Measurements from ENCODE around the gene MACO1.
"Not testable (repeated sequence)": the region's sequence is repeated elsewhere in the genome, so short reads cannot be mapped to it uniquely, and the experiment has no call there.

The MACO1 gene, protein sequence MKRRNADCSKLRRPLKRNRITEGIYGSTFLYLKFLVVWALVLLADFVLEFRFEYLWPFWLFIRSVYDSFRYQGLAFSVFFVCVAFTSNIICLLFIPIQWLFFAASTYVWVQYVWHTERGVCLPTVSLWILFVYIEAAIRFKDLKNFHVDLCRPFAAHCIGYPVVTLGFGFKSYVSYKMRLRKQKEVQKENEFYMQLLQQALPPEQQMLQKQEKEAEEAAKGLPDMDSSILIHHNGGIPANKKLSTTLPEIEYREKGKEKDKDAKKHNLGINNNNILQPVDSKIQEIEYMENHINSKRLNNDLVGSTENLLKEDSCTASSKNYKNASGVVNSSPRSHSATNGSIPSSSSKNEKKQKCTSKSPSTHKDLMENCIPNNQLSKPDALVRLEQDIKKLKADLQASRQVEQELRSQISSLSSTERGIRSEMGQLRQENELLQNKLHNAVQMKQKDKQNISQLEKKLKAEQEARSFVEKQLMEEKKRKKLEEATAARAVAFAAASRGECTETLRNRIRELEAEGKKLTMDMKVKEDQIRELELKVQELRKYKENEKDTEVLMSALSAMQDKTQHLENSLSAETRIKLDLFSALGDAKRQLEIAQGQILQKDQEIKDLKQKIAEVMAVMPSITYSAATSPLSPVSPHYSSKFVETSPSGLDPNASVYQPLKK

DNA sequence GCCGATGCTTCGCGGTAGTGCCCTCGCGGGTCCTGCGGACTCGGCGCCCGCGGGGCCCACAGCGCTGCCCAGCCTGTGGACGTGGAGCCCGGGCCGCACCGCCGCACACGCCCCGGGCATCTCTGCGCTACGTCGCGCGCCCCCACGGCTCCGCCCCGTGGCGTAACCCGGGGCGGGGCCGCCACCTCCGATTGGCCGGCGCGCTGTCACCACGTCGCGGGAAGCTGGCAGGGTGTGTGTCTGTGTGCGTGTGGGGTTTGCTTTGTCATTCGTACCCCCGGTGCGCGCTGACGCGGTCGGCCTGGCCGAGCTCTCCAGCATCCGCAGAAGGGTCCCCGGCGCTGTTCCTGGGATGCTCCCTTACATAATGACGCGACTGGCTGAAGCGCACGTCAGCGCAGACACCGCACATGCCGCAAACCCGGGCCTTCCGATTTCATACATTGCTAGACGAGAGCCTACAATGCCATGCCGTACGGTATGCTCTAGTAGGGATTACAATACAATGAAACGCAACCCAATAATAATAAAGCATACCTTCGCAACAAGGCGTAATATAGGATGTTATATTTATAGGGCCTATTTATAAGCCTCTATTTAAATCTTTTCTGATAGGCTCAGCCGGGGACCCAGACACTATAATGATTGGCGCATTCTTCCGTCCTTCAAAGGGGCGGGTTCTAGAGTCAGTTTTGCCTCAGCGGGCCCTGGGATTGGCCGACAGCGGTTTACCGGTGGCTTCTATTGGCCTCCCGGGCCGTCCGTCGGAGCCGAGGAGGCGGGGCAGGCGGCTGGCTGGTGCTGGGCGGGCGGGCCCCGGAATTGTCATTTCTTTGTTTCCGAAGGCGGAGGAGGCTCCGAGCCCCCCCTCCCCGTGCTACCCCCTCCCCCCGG, at the start of gene MACO1:
Gene MACO1, plus strand, starts transcription at position 825 of the 894 bp plus-strand sequence. CDS start 202 bp downstream, outside the sequence.
- peak; percentile 94 for DNase-seq (ENCODE audit: low read depth)

DNA sequence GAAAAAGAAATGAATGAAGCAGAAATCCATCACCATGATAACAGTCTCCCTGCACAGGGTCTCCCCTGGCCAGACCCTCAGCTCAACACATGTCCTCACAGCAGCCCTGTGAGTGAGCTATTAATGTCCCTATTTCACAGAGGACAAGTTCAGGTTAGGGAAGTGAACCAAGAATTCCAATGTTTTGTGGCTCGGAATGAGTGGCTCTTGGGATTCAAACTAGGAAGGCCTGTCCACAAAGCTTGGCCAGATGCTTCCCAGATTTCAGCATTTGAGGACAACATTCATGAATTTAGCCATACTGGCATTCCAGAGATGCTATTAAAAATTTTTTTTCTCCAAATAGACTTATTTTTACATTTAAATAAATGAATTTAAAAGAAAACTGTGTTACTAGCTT, 48.2 kb upstream of the MACO1 start:
- not testable (repeated sequence) for DNase-seq (ENCODE audit: low read depth)

DNA sequence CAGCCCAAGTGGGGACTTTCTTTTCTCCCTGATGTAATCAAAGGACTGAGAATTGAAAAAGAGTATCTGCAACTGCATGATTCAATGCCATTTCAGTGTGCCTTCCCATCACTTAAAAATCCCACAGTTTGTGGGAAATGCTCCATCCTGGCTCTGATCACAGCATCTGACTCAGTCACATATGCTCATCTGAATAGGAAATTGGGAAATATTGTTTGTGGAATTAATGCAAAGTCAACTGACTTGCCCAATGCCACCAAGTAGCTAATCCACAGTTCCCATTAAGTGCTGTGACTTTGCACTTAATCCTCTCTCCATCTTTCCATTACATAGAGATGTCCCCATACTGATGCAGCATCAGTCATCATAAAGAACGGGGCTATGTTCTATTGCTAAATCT, 47.6 kb upstream of the MACO1 start:
- peak; percentile 37 for DNase-seq (ENCODE audit: low read depth)

DNA sequence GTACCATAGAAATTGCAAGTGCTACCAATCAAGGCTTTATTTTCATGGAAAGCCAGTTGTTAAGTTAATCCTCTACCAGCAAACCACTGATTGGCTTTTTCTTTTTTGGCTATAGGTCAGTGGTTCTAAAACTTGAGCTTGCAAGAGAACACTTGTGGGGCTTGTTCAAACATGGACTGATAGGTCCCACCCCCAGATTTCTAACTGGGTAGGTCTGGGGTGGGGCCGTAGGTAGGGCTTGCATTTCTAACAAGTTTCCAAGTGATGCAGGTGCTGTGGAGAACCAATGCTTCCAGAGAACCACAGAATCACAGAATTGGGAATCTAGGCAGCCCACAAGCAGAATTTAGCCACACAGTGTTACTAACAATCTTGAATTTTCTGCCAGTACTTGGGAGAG, 46.8 kb upstream of the MACO1 start:
- not testable (repeated sequence) for DNase-seq (ENCODE audit: low read depth)

DNA sequence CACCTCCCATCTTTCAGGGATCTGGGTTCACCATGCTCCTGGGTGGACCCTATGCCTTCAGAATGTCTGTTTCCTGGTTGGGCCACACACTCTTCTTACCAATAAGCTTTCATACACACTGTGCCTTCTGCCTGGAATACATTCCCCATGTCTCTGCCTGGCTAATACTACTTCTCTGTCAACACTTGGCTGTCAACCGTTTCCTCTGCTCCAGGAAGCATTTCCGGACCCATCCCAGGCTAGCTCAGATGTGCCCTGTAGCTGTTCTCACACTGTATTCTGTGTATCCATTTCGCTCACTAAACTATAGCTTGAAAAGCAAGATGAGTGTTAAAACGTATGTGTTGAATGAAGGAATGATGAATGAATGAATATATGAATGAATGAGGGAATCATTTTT, 43.6 kb upstream of the MACO1 start:
- not testable (repeated sequence) for DNase-seq (ENCODE audit: low read depth)

DNA sequence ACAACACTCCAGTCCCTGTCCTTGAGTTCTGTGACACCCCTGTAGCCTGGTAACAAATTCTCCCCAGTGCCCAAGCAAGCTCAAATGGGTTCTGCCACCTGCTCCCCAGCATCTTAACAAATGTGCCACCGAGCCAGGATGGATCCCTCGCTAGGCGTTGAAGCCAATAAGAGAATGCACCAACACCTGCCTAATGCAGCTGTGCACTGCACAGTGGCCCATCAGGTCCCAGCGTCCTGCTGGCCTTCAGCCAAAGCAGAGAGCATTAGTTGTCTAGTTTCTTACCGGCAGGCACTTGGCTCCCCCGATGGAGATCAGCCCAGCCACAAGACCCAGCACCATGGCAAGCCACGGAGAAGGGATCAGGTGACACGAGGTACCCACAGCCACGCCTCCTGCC, 42.0 kb upstream of the MACO1 start:
- not testable (repeated sequence) for DNase-seq (ENCODE audit: low read depth)

DNA sequence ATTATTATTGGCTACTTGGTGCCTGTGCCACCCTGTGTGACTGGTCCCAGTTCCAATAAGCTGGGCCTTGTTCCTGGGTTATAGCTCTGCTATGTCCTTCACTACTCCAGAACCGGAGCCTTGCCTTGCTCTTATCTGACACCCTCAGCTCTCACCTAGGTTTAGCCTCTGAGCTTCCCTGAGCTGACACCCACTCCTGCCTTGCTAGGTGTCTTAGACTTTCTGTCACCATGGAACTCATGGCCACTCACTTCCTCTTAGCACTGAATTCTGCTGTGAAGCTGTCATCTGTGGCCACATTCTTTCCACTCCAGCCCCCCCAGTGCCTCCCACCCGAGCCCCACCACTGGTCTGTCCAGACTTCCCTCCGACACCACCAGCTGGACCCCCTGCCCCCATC, 41.0 kb upstream of the MACO1 start:
- not testable (repeated sequence) for DNase-seq (ENCODE audit: low read depth)

DNA sequence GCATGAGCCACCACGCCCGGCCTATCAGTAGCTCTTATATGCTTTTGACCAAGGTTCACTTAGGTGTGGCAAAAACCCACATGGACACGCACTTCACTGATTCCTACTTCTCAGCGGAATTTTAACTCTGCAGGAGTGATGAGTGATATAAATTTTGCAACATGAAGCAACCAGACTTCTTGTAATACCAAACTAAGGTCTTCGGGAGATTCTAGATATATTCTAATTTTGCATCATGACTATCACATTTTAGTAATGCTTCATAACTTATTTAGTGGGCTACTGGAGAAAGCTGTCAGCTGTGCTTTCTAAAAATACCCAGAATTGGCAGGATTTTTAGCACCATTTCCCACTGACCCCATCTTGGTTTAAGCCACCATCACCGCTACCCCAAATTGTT, 37.9 kb upstream of the MACO1 start:
- DNase-seq (ENCODE audit: low read depth), result no peak

DNA sequence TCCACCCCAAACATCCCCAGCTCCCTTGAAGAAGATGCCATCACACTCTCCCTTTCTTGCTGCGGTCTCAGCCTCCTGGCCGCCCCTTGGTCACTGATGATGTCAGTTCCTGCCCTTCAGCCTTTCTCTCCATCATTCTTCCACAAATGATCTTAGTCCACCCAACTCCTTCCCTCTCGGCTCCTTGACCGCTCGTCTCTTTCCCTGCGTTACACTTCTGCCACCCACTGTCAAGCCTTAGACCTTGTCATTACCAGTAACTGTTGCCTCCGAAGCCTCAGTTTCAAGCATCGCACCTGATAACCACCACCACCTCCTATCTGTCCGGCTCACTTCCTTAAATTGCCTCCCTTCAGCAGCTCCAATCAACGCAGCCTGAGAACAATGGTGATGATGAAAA, 33.1 kb upstream of the MACO1 start:
- DNase-seq (ENCODE audit: low read depth), result peak; percentile 4

DNA sequence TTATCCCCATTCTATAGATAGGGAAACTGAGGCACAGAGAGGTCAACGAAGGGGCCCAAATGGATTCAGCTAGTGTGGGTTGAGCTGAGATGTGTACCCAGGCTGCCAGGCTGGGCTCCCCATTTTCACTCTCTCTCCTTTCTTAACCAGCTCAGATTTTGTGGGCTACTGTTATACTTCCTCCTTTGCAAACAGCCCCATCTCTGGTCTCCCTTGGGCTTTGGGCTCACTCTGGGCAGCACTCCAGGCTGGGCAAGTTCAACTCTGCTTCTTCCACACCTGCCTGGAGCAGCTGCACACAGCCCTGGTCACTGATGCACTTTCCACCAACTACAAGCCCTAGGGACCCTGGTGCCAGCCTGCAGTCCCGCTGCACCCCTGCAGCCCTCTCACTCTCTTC, 32.6 kb upstream of the MACO1 start:
- DNase-seq (ENCODE audit: low read depth), result not testable (repeated sequence)

DNA sequence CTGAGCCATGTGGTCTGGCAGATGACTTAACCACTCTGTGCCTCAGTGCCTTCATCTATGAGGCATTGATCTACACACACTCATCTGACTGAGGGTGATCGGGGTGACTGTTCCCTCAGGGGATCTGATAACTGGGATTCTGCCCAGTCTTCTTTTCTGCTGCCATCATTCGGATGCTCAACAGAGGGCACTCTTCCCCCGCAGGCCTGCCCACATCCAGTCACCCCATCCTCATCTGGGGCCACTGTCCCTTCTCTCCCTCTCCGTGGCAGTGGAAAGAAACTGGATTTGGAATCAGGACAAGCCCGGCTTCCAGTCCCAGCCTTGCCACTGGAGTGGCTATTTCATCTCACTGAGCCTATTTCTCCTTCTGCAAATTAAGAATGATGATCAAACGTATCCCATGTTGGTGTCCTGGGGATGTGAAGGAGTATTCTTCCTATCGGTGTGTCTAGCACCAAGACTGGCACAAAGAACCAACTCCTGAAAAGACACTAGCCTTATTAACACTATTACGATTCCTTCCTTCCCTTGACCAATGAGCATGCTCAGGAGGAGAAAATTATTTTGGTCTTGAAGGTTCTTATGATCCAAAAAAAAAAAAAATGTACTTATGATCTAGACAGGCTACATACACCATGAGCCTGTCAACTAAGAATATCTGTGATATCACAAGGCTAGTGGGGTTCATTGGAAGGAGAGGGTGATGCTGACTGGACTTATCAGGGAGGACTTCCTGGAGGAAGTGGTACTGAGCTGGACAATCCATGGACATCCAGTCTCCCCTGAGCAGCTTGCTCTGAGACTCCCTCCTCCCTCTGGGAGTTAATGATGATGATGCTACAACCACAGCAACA, 27.5 kb upstream of the MACO1 start:
- DNase-seq (ENCODE audit: low read depth), result not testable (repeated sequence)

DNA sequence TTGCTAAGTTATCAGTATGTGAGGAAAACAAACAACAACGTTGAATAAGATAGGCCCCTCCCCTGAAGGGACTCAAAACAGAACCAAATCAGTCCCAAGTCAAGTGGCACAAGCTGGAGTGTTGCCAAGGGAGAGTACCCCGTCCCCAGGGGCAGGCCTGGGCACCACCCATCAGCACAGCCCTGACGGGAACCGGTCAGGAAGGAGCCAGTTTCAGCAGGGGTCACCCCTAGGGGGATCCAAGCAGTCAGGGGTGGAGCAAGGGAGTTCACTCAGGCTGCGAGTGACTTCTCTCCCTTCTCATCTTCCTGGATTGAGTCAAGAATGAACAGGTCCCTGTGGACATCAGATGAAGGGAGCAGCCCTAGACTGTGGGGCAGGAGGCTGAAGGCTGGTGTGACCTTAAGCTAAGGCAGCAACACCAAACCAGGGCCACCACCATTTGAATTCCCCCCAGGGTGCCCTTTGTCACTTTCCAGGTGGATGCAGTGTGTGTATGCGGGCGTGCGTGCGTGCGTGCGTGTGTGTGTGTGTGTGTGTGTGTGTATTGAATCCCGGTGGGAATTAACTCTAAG, 24.9 kb upstream of the MACO1 start:
- DNase-seq (ENCODE audit: low read depth), result not testable (repeated sequence)

DNA sequence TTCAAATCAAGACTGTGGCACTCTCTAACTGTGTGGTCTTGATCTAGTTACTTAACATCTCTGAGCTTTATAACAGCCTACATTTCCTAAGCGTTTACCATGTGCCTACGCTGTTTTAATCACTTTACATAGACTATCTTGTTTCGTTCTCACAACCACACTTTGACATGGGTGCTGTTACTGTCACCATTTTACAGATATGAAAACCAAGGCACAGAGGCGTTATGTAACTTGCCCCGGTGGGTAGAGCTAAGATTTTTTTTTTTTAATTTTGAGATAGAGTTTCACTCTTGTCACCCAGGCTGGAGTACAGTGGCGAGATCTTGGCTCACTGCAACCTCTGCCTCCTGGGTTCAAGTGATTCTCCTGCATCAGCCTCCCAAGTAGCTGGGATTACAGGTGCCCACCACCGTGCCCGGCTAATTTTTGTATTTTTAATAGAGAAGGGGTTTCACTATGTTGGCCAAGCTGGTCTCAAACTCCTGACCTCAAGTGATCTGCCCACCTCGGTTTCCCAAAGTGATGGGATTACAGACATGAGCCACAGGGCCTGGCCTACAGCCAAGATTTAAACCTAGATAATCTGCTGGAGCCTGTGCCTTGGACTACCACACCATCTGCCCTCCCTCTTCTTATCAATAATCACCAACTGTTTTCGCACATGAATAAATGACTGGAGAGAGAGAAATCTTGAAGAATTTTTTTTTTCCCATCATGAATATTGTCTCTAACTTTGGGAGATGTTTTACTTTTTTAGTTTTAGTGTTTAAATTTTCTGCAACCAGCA, 20.9 kb upstream of the MACO1 start:
- DNase-seq (ENCODE audit: low read depth), result not testable (repeated sequence)

DNA sequence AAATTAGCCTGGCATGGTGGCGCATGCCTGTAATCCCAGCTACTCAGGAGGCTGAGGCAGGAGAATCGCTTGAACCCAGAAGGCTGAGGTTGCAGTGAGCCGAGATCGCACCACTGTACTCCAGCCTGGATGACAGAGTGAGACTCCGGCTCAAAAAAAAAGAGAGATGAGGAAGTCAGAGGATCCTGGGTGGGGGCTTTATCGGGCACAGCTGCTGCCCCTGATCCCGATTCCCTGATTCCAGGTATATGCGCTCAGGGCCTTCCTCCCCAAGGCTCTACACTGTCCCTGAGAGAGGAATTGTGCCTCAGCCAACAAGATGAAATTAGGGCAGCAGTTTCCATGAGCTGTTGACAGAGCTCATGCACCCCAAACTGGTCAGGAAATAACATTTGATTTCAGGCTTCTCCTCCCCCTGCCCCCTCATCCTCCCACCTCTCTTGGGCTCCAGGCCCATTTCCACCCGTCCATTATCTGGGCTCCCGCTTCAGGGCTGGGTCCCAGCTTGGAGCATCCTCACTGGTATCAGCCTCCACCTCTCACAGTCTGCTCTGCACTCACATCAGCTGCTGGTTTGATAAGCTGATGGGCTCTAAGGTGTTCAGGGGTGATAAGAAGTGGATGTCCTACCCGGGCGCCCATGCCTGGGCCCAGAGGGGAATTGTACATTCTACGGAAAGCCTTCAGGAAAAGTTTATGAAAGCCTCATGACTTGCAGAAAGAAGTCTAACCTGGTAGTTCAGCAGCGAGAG, 17.6 kb upstream of the MACO1 start:
- not testable (repeated sequence) for DNase-seq (ENCODE audit: low read depth)

DNA sequence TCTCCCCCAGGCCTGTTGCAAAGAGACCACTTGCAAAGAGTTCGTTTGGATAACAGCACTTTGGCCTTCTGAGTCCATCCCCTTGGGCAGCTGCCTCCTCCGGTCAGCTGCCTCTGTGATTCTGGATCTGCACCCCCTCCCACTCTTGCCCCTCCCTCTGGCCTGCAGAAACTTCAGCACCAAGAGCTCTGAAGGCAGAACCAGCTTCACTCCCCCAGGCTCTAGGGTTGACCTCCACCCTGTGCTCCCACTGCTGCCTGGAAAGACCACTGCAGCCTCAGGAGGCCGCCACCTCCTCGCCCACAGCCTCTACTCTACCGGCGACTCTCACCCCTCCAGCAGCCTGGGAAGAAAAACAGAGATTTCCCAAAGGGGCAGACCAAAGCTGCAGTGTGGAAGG, 16.5 kb upstream of the MACO1 start:
- not testable (repeated sequence) for DNase-seq (ENCODE audit: low read depth)

DNA sequence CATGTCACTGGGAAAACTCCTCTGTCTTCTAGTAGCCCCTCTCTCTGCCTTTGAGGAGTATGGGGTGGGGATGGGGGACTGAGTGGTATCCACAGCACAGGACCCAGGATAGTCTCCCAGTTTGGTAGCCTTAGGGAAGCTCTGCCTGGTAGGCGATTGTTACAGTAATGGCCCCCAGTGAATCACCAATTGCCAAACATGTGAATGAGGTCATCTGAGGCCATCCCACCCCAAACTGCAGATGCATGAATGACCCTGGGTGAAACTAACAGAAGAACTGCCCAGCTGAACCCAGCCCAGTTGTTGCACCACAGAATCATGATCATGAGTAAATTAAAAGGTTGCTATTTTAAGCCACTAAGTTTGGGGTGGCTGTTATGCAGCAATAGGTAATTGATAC, 16.1 kb upstream of the MACO1 start:
- DNase-seq (ENCODE audit: low read depth), result not testable (repeated sequence)

DNA sequence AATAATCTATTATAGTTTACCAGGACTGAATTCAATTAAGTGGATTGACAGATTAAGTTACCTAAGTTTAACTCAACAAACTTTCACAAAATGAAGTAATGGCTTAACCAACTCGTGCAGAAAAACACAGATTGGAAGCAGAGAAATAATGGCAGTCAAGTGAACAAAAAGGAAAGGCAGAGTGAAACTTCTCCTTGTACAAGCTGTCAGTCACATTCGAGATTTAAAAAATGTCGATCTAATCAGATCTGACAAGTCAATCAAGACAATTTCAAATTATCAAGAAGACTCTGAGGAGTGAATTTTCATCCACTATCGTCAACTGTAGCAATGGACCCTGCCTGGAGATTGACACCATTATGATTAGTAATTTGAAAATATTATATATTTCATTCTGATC, 13.4 kb upstream of the MACO1 start:
- not testable (repeated sequence) for DNase-seq (ENCODE audit: low read depth)

DNA sequence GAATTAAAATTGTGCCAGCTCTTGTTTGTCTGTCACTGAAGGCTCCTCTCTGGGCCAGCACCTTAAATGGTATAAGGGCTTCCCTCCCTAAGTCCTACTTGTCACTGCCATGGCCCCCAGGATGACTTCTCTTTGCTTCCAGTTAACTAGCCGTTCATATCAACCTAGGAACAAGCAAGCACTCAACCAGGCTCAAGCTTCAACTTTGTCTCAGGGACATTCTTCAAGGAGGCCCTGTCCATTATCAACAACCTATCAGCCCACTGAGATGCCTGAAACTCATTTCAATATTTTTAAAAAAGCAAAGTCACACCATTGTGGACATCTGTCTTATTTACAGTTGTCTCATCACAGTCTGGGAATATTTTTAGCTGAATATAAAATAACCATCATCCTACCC, 11.4 kb upstream of the MACO1 start:
- DNase-seq (ENCODE audit: low read depth), result not testable (repeated sequence)

DNA sequence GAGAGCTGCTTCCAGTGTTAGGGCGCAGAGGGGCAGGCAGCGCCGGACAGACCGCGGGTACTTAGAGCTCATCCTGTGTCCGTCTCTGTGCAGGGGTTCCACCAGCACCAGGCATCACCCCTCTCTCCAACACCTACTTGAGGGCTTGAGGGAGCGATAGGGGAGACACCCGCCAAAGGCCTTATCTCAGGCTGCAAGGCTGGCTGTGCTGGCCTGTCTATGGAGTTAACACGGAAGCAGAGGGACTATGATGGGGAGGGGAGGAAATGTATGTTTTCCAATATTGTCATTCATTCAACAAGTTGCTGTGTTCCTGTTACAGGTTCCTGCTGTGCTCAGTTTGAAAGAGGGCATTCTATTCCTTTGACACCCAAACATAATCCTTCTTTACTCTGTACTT, 10.0 kb upstream of the MACO1 start, which contains the start of gene RHCE:
Gene RHCE, minus strand, starts transcription at position 111 of the 400 bp plus-strand sequence. Its CDS starts 39 bp downstream, at position 72.
- not testable (repeated sequence) for DNase-seq (ENCODE audit: low read depth)

Measured in iris pigment epithelial cell (primary cell).